ENCODE results near the gene GDI1. TPM values are rescaled to one million over a fixed set of nuclear protein-coding genes. Genes with fewer than 3 reads are reported as not detected.

Gene GDI1
- total RNA-seq, 1 donor, result 106 TPM

- TF ChIP-seq, protein P1, sequence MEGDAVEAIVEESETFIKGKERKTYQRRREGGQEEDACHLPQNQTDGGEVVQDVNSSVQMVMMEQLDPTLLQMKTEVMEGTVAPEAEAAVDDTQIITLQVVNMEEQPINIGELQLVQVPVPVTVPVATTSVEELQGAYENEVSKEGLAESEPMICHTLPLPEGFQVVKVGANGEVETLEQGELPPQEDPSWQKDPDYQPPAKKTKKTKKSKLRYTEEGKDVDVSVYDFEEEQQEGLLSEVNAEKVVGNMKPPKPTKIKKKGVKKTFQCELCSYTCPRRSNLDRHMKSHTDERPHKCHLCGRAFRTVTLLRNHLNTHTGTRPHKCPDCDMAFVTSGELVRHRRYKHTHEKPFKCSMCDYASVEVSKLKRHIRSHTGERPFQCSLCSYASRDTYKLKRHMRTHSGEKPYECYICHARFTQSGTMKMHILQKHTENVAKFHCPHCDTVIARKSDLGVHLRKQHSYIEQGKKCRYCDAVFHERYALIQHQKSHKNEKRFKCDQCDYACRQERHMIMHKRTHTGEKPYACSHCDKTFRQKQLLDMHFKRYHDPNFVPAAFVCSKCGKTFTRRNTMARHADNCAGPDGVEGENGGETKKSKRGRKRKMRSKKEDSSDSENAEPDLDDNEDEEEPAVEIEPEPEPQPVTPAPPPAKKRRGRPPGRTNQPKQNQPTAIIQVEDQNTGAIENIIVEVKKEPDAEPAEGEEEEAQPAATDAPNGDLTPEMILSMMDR (IDR thresholded peaks at IDR 0.05; ENCODE audit: insufficient read depth, low read depth, low read length), result no peak
- no peak for DNase-seq (ENCODE audit: low read depth)
- no peak overlapping the region for H3K4me3 ChIP-seq (ENCODE audit: low read depth, low read length)
These were observed 50.8 kb downstream of the GDI1 start for GRCh38 chrX:154487518-154488290.

DNA sequence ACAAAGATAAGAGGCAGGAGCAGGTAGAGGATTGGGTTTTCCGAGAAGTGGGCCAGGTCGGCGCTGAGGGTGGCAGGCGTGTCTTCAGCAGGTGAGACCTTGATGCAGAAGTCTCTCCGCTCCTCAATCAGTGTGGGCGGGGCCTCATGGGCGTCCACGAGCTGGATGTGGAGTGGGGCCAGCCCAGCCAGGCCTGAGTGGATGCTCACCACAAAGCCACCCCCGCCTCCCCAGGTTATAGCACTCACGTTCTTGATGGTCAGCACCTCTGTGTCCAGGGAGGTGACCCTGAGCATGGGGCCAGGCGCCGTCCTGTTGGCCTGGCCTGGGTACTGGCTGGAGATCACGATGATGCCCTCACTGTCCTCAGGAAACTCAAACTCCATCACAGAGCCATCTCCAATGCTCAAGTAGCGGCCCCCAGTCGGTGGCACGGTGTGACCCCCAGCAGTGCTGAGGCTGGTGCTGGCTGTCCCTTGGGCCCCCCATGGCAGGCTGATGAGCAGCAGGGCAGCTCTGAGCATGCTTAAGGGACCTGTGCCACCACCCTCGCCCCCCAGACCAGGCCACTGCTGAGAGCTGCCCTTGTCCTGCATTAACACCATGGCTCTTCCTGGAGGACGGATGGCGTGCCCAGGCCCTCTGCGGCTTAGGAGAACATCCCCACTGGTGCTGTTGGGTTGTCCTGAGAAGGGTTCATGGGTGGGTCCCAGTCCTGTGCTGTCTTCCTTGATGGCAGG lies 51.6 kb downstream of the GDI1 start:
- no peak for DNase-seq (ENCODE audit: low read depth)
- TF ChIP-seq, protein P1 (IDR thresholded peaks at IDR 0.05; ENCODE audit: insufficient read depth, low read depth, low read length), result no peak
- H3K4me3 ChIP-seq (ENCODE audit: low read depth, low read length), result no peak overlapping the region

GRCh38 chrX:154489182-154489581 lies 52.2 kb downstream of the GDI1 start:
- H3K4me3 ChIP-seq (ENCODE audit: low read depth, low read length), result peak overlapping the region; percentile 63
- DNase-seq (ENCODE audit: low read depth), result no peak
- TF ChIP-seq, protein P1 (IDR thresholded peaks at IDR 0.05; ENCODE audit: insufficient read depth, low read depth, low read length), result no peak

DNA sequence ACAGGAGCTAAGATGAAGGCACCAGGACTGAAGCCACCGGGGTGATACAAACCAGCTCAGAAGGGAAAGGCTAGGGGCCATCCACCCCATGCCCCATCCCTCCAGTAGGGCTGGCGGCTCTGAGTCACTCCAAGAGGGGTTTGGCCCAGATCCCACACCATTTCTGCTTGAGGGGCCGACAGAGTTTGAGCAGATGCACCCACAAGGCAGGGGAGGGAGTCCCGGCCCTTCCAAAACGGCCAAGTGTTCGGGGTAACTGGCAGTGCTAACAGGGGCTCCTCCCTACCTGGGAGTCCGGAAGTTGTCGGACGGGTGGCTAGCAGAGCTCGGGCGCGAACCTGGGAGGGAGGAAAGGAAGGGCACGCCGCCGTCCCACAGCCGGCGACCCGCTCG lies 53.1 kb downstream of the GDI1 start:
- TF ChIP-seq, protein P1 (IDR thresholded peaks at IDR 0.05; ENCODE audit: insufficient read depth, low read depth, low read length), result no peak
- peak overlapping the region; percentile 63 for H3K4me3 ChIP-seq (ENCODE audit: low read depth, low read length)
- DNase-seq (ENCODE audit: low read depth), result peak; percentile 61

GRCh38 chrX:154490414-154491083 lies 53.6 kb downstream of the GDI1 start, which contains the start of gene SLC10A3:
Gene SLC10A3, minus strand, starts transcription at chrX:154490629. Its CDS starts 1,689 bp downstream, at chrX:154488940.
- H3K4me3 ChIP-seq (ENCODE audit: low read depth, low read length), result peak within 1 kb of the TSS; percentile 67
- TF ChIP-seq, protein P1 (IDR thresholded peaks at IDR 0.05; ENCODE audit: insufficient read depth, low read depth, low read length), result no peak
- peak; percentile 94 for DNase-seq (ENCODE audit: low read depth)

Small RNA genes within 50 kb of the gene (small RNA-seq; reads per million reads assigned to genes)
- not detected for gene MIR6858
- not detected for gene SNORA70

Other genes with a start within 250 kb of the GDI1 start
- gene OPN1MW2, start 217.4 kb upstream of the GDI1 start, total RNA-seq, result not detected in 2 replicates
- not detected in 2 replicates for gene OPN1MW3, start 179.6 kb upstream of the GDI1 start, total RNA-seq
- gene TEX28, start 142.0 kb upstream of the GDI1 start, total RNA-seq, result not detected in 2 replicates
- not detected in 2 replicates for gene TKTL1, start 141.4 kb upstream of the GDI1 start, total RNA-seq
- 3,767 and 4,290 TPM in 2 replicates for gene FLNA, start 62.5 kb upstream of the GDI1 start, total RNA-seq
- 34.5 and 35.1 TPM in 2 replicates for gene EMD, start 57.9 kb upstream of the GDI1 start, total RNA-seq
- 1,310 and 1,322 TPM in 2 replicates for gene RPL10, start 38.8 kb upstream of the GDI1 start, total RNA-seq
- gene DNASE1L1, start 27.9 kb upstream of the GDI1 start, total RNA-seq, result 45.4 and 53.5 TPM in 2 replicates
- gene TAFAZZIN, start 25.6 kb upstream of the GDI1 start, total RNA-seq, result 15.5 and 17.4 TPM in 2 replicates
- gene ATP6AP1, start 8.5 kb upstream of the GDI1 start, total RNA-seq, result 72.5 and 91.8 TPM in 2 replicates
- 44.9 and 54.4 TPM in 2 replicates for gene FAM50A, start 7.0 kb downstream of the GDI1 start, total RNA-seq
- 16.8 and 26.8 TPM in 2 replicates for gene PLXNA3, start 21.1 kb downstream of the GDI1 start, total RNA-seq
- gene LAGE3, start 42.1 kb downstream of the GDI1 start, total RNA-seq, result 12.6 and 15.5 TPM in 2 replicates
- gene UBL4A, start 49.5 kb downstream of the GDI1 start, total RNA-seq, result 31.9 and 32.0 TPM in 2 replicates
- gene SLC10A3, start 53.5 kb downstream of the GDI1 start, total RNA-seq, result 27.7 and 31.5 TPM in 2 replicates
- gene FAM3A, start 79.1 kb downstream of the GDI1 start, total RNA-seq, result 23.5 and 24.6 TPM in 2 replicates
- 95.7 and 128 TPM in 2 replicates for gene G6PD, start 109.7 kb downstream of the GDI1 start, total RNA-seq
- 13.0 and 19.3 TPM in 2 replicates for gene IKBKG, start 110.5 kb downstream of the GDI1 start, total RNA-seq
- gene CTAG1A, start 148.0 kb downstream of the GDI1 start, total RNA-seq, result not detected in 2 replicates
- gene CTAG1B, start 182.1 kb downstream of the GDI1 start, total RNA-seq, result not detected in 2 replicates
- not detected in 2 replicates for gene CTAG2, start 216.4 kb downstream of the GDI1 start, total RNA-seq